HG02610 (cell line): ENCODE results near the gene PDZD8.
"Not testable (repeated sequence)": the region's sequence is repeated elsewhere in the genome, so short reads cannot be mapped to it uniquely, and the experiment has no call there.

Source experiments
- ATAC-seq: cut with Tn5 transposase; IDR thresholded peaks from one replicate; pipeline ENCODE4 v1.9.1; 2021; ENCODE audit warnings: mild to moderate bottlenecking, moderate library complexity; ENCODE audit not compliant: unreplicated experiment

The PDZD8 gene

GRCh38 chr10:117257721-117258120 is 117.5 kb downstream of the PDZD8 start:
- no peak for ATAC-seq

GRCh38 chr10:117256910-117257309 is 118.3 kb downstream of the PDZD8 start:
- ATAC-seq = no peak

GRCh38 chr10:117255835-117256460 is 119.3 kb downstream of the PDZD8 start:
- ATAC-seq = no peak

- no peak for ATAC-seq
Observed at GRCh38 chr10:117254774-117255735, 120.2 kb downstream of the PDZD8 start.

- ATAC-seq = no peak
Observed at GRCh38 chr10:117254338-117254737, 120.9 kb downstream of the PDZD8 start.

- no peak for ATAC-seq
Observed at GRCh38 chr10:117253908-117254307, 121.3 kb downstream of the PDZD8 start.

- ATAC-seq = no peak
Observed at GRCh38 chr10:117250411-117250810, 124.8 kb downstream of the PDZD8 start.

GRCh38 chr10:117249493-117250093 is 125.6 kb downstream of the PDZD8 start:
- no peak for ATAC-seq

- no peak for ATAC-seq
Observed at GRCh38 chr10:117248750-117249465, 126.3 kb downstream of the PDZD8 start.

- ATAC-seq = no peak
Observed at GRCh38 chr10:117246997-117247671, 128.1 kb downstream of the PDZD8 start.

GRCh38 chr10:117242463-117242832 is 132.8 kb downstream of the PDZD8 start:
- no peak for ATAC-seq

GRCh38 chr10:117241541-117242462 is 133.4 kb downstream of the PDZD8 start:
- no peak for ATAC-seq

- ATAC-seq = no peak
Observed at GRCh38 chr10:117240621-117241529, 134.4 kb downstream of the PDZD8 start, which contains the start of gene SLC18A2. SLC18A2 (plus strand) TSS chr10:117241114; CDS start chr10:117241694, 580 bp downstream.

GRCh38 chr10:117239721-117240620 is 135.3 kb downstream of the PDZD8 start:
- ATAC-seq = no peak

- no peak for ATAC-seq
Observed at GRCh38 chr10:117239051-117239450, 136.2 kb downstream of the PDZD8 start.

- no peak for ATAC-seq
Observed at GRCh38 chr10:117237401-117237991, 137.7 kb downstream of the PDZD8 start.

GRCh38 chr10:117230107-117230506 is 145.1 kb downstream of the PDZD8 start:
- not testable (repeated sequence) for ATAC-seq
